DND-41 (cell line): ENCODE results near the gene PRKCE.

Experiments used
- CTCF ChIP-seq: IDR thresholded peaks from 2 replicates; pipeline ENCODE4 v1.5.1; 2012; ENCODE audit warnings: borderline replicate concordance, low read length, moderate library complexity, mild to moderate bottlenecking; ENCODE audit not compliant: poor library complexity, severe bottlenecking; ENCODE audit errors: extremely low read depth
- EZH2 ChIP-seq: IDR thresholded peaks from 3 replicates; pipeline ENCODE4 v1.6.1; 2012; ENCODE audit warnings: borderline replicate concordance, low read depth, mild to moderate bottlenecking, moderate library complexity, low read length, inconsistent platforms; ENCODE audit not compliant: severe bottlenecking

GRCh38 chr2:46161911-46162310 lies 510.4 kb downstream of the PRKCE start:
- TF ChIP-seq CTCF (no peak), EZH2 (no peak)
